HG02623 (cell line): ENCODE data around the gene SKOR1.

Source experiments
- ATAC-seq: cut with Tn5 transposase; IDR thresholded peaks from one replicate; pipeline ENCODE4 v1.9.1; 2021; ENCODE audit warnings: moderate library complexity; ENCODE audit not compliant: unreplicated experiment

SKOR1 gene

DNA sequence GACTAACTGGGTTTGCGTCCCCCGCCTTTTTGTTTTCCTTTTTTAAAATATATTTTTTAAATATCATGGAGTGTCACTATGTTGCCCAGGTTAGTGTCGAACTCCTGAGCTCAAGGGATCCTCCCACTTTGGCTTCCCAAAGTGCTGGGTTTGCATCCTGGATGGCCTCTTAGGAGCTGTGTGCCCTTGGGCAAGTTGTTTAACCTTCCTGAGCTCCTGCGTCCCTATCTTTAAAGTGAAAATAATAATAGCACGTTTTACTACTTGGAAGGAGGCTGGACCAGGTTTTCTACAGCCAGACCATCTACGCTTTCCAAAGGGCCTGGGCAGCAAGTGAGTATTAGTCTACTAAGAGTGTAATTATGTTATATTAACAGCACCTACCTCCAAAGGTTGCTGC, 58.7 kb downstream of the SKOR1 start:
- ATAC-seq: no peak
